ENCODE results near the gene KDM4C. TPM values are rescaled to one million over a fixed set of nuclear protein-coding genes. Genes with fewer than 3 reads are reported as not detected.

KDM4C gene
- total and polyA plus RNA-seq, 2 of the 8 experiments (the other 6 are each of a cell fraction or from before 2014, with no cell fraction given) = 13.0 to 26.1 TPM

DNA sequence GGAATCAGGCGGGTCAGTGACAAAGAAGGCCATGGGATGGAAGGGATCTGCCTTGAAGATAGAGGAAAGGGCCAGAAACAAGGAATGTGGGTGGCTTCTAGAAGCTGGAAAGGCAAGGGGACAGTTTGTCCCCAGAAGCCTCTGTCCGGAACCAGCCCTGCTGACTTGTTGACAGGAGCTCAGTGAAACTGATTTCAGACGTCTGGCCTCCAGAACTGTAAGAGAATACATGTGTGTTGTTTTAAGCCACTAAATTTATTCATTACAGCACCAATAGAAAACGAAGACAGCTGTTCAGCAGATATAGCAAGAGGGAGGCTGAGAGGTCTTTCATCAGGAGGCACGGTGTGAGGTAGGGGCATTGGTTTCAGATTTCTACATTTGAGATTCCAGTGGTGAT lies 422.5 kb downstream of the KDM4C start (continued):
- TF ChIP-seq, protein P1, sequence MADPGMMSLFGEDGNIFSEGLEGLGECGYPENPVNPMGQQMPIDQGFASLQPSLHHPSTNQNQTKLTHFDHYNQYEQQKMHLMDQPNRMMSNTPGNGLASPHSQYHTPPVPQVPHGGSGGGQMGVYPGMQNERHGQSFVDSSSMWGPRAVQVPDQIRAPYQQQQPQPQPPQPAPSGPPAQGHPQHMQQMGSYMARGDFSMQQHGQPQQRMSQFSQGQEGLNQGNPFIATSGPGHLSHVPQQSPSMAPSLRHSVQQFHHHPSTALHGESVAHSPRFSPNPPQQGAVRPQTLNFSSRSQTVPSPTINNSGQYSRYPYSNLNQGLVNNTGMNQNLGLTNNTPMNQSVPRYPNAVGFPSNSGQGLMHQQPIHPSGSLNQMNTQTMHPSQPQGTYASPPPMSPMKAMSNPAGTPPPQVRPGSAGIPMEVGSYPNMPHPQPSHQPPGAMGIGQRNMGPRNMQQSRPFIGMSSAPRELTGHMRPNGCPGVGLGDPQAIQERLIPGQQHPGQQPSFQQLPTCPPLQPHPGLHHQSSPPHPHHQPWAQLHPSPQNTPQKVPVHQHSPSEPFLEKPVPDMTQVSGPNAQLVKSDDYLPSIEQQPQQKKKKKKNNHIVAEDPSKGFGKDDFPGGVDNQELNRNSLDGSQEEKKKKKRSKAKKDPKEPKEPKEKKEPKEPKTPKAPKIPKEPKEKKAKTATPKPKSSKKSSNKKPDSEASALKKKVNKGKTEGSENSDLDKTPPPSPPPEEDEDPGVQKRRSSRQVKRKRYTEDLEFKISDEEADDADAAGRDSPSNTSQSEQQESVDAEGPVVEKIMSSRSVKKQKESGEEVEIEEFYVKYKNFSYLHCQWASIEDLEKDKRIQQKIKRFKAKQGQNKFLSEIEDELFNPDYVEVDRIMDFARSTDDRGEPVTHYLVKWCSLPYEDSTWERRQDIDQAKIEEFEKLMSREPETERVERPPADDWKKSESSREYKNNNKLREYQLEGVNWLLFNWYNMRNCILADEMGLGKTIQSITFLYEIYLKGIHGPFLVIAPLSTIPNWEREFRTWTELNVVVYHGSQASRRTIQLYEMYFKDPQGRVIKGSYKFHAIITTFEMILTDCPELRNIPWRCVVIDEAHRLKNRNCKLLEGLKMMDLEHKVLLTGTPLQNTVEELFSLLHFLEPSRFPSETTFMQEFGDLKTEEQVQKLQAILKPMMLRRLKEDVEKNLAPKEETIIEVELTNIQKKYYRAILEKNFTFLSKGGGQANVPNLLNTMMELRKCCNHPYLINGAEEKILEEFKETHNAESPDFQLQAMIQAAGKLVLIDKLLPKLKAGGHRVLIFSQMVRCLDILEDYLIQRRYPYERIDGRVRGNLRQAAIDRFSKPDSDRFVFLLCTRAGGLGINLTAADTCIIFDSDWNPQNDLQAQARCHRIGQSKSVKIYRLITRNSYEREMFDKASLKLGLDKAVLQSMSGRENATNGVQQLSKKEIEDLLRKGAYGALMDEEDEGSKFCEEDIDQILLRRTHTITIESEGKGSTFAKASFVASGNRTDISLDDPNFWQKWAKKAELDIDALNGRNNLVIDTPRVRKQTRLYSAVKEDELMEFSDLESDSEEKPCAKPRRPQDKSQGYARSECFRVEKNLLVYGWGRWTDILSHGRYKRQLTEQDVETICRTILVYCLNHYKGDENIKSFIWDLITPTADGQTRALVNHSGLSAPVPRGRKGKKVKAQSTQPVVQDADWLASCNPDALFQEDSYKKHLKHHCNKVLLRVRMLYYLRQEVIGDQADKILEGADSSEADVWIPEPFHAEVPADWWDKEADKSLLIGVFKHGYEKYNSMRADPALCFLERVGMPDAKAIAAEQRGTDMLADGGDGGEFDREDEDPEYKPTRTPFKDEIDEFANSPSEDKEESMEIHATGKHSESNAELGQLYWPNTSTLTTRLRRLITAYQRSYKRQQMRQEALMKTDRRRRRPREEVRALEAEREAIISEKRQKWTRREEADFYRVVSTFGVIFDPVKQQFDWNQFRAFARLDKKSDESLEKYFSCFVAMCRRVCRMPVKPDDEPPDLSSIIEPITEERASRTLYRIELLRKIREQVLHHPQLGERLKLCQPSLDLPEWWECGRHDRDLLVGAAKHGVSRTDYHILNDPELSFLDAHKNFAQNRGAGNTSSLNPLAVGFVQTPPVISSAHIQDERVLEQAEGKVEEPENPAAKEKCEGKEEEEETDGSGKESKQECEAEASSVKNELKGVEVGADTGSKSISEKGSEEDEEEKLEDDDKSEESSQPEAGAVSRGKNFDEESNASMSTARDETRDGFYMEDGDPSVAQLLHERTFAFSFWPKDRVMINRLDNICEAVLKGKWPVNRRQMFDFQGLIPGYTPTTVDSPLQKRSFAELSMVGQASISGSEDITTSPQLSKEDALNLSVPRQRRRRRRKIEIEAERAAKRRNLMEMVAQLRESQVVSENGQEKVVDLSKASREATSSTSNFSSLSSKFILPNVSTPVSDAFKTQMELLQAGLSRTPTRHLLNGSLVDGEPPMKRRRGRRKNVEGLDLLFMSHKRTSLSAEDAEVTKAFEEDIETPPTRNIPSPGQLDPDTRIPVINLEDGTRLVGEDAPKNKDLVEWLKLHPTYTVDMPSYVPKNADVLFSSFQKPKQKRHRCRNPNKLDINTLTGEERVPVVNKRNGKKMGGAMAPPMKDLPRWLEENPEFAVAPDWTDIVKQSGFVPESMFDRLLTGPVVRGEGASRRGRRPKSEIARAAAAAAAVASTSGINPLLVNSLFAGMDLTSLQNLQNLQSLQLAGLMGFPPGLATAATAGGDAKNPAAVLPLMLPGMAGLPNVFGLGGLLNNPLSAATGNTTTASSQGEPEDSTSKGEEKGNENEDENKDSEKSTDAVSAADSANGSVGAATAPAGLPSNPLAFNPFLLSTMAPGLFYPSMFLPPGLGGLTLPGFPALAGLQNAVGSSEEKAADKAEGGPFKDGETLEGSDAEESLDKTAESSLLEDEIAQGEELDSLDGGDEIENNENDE (IDR thresholded peaks at IDR 0.05; ENCODE audit: insufficient replicate concordance, low read length) = no peak
- TF ChIP-seq EGR1 (IDR thresholded peaks at IDR 0.05; ENCODE audit: borderline replicate concordance, low read depth, low read length) (no peak), SIN3A (conservative IDR thresholded peaks at IDR 0.05 in 1 of 2, IDR thresholded peaks at IDR 0.05 in 1 of 2; ENCODE audit: low read depth in 1 of 2, low read length in 2 of 2) (no peak), SIX5 (IDR thresholded peaks at IDR 0.05; ENCODE audit: low read depth, low read length) (no peak), TCF12 (IDR thresholded peaks at IDR 0.05; ENCODE audit: low read depth, low read length) (no peak)
- TF ChIP-seq, protein P2, sequence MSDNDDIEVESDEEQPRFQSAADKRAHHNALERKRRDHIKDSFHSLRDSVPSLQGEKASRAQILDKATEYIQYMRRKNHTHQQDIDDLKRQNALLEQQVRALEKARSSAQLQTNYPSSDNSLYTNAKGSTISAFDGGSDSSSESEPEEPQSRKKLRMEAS (IDR thresholded peaks at IDR 0.05) = no peak

Measured in H1 (cell line).